HG03066 (cell line): ENCODE measurements around the gene MAML3.
A peak's percentile ranks its signal among the peaks of the same experiment; 100 is the strongest.

Experiments used
- ATAC-seq: cut with Tn5 transposase; IDR thresholded peaks from one replicate; pipeline ENCODE4 v1.9.1; 2021; ENCODE audit warnings: low read depth; ENCODE audit not compliant: unreplicated experiment

The MAML3 gene

GRCh38 chr4:139749835-139750498 lies 404.0 kb downstream of the MAML3 start:
- no peak for ATAC-seq

GRCh38 chr4:139749338-139749737 lies 404.6 kb downstream of the MAML3 start:
- no peak for ATAC-seq

GRCh38 chr4:139746431-139747171 lies 407.4 kb downstream of the MAML3 start:
- no peak for ATAC-seq

- no peak for ATAC-seq
Observed at GRCh38 chr4:139745111-139745639, 408.8 kb downstream of the MAML3 start.

- ATAC-seq: no peak
Observed at GRCh38 chr4:139744232-139744631, 409.8 kb downstream of the MAML3 start.

GRCh38 chr4:139743027-139743426 lies 411.0 kb downstream of the MAML3 start:
- no peak for ATAC-seq

GRCh38 chr4:139740531-139741041 lies 413.4 kb downstream of the MAML3 start:
- ATAC-seq: no peak

- ATAC-seq: no peak
Observed at GRCh38 chr4:139740121-139740520, 413.9 kb downstream of the MAML3 start.

GRCh38 chr4:139738846-139739613 lies 415.0 kb downstream of the MAML3 start:
- ATAC-seq: no peak

GRCh38 chr4:139736661-139737060 lies 417.3 kb downstream of the MAML3 start:
- ATAC-seq: no peak

GRCh38 chr4:139736274-139736660 lies 417.7 kb downstream of the MAML3 start:
- ATAC-seq: no peak

- no peak for ATAC-seq
Observed at GRCh38 chr4:139735381-139736273, 418.4 kb downstream of the MAML3 start.

GRCh38 chr4:139734875-139735380 lies 419.1 kb downstream of the MAML3 start:
- ATAC-seq: peak; percentile 51

GRCh38 chr4:139734201-139734874 lies 419.6 kb downstream of the MAML3 start:
- no peak for ATAC-seq

GRCh38 chr4:139732991-139733570 lies 420.9 kb downstream of the MAML3 start:
- no peak for ATAC-seq

GRCh38 chr4:139728840-139729239 lies 425.1 kb downstream of the MAML3 start:
- ATAC-seq: no peak

- no peak for ATAC-seq
Observed at GRCh38 chr4:139728146-139728545, 425.8 kb downstream of the MAML3 start.

- no peak for ATAC-seq
Observed at GRCh38 chr4:139726615-139727014, 427.4 kb downstream of the MAML3 start.

- ATAC-seq: no peak
Observed at GRCh38 chr4:139725236-139725635, 428.7 kb downstream of the MAML3 start.
